Uterus (tissue), 4 donors: ENCODE measurements around the gene ZC2HC1B. TPM values are rescaled to one million over a fixed set of nuclear protein-coding genes. Genes with fewer than 3 reads are reported as not detected.

Experiments used
- DNase-seq, 2 donors: peaks; one replicate each; pipeline ENCODE4 v3.0.0-alpha.2; 2019 to 2020
- H3K27ac ChIP-seq, 2 donors: fragments of 200-600 bp; sonication (generic); 1 replicate in 1 of 2; 2 replicates in 1 of 2; pipeline ENCODE4 v1.5.1; 2016 to 2018
- H3K27me3 ChIP-seq, 2 donors: fragments of 200-600 bp; sonication (generic); one replicate each; pipeline ENCODE4 v1.5.1; 2018 to 2019; ENCODE audit warnings: control low read depth in 1 of 2
- H3K36me3 ChIP-seq, 2 donors: fragments of 200-600 bp; sonication (generic); one replicate each; pipeline ENCODE4 v1.5.1; 2019; ENCODE audit warnings: control low read depth in 1 of 2
- H3K4me1 ChIP-seq, 2 donors: fragments of 200-600 bp; sonication (generic); one replicate each; pipeline ENCODE4 v1.5.1; 2018 to 2019; ENCODE audit warnings: control low read depth in 1 of 2
- H3K4me3 ChIP-seq, 2 donors: fragments of 200-600 bp; sonication (generic); 1 replicate in 1 of 2; 2 replicates in 1 of 2; pipeline ENCODE4 v1.5.1; 2018 to 2019; ENCODE audit warnings: mild to moderate bottlenecking in 1 of 2
- H3K9me3 ChIP-seq, 2 donors: fragments of 200-600 bp; sonication (generic); one replicate each; pipeline ENCODE4 v1.5.1; 2019; ENCODE audit warnings: control low read depth in 1 of 2
- POLR2A ChIP-seq, 2 donors: fragments of 450-650 bp; IDR thresholded peaks; one replicate each; pipeline ENCODE4 v1.6.1; 2016; ENCODE audit warnings: antibody characterized with exemption in 2 of 2, mild to moderate bottlenecking in 1 of 2, moderate library complexity in 1 of 2
- intact Hi-C: fragments of 100-400 bp; cut with DNase I; formaldehyde crosslinking; loops from one replicate; pipeline ENCODE4 v1.15.1; 2023; ENCODE audit warnings: low total_unique reads
- total RNA-seq, 4 donors: library from RNA; depleted of rRNA in 3 of 4; stranded (reverse); fragments of >200 nt in 3 of 4; gene quantifications; one replicate each; pipeline versions ENCODE4 v1.1.0 to v1.2.4, GENCODE V29; 2014 to 2023
- TF ChIP-seq, protein P1 (sequence below), 4 experiments: fragments of 200-600 bp in 2 of 4; fragments of 450-650 bp in 2 of 4; sonication (generic) in 2 of 4; IDR thresholded peaks; one replicate each; pipeline ENCODE4 v1.5.1; 2016 to 2019; ENCODE audit warnings: antibody characterized with exemption in 4 of 4, mild to moderate bottlenecking in 2 of 4, moderate library complexity in 1 of 4
- donor health status: DM: yes; HTN: yes; CAD: no.

Gene ZC2HC1B
- total RNA-seq, 4 donors from 2014 or later, result 0.35 TPM; not detected in 3

DNA sequence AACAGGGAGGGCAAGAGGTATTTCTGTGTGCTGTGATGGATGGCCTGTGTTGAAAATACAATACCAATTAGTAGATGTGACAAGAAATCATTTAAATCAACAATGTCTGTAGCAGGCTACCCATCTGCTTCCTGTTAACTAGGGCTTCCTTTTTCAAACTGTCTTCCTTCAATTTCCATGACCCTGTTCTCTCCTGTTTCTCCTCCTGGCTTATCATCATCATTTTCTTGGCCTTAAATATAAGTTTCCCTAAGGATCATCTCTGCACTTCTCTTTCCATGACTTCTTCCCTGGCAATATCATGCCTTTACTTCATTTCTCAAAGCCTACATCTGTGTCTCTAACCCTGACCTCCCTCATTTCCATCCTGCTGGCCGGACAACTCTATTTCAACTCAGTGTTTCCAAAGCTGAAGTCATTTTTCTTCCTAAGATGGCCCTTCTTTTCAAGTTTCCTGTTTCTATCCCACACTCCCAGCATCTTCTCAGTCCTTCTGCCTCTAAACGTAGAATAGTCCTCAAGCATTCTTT is 18.2 kb downstream of the ZC2HC1B start:
- no peak for DNase-seq
- H3K27me3 ChIP-seq, result no peaks in the 10 kb centered on the region
- no peaks in the 10 kb centered on the region for H3K36me3 ChIP-seq
- intact Hi-C loops, result no loop called here
- no peaks in the 10 kb centered on the region for H3K4me1 ChIP-seq
- H3K27ac ChIP-seq, result no peak overlapping the region
- TF ChIP-seq POLR2A (IDR thresholded peaks at IDR 0.05), result no peak
- peaks cover 0 to 6% of the 10 kb centered on the region in 2 donors for H3K9me3 ChIP-seq
- no peak overlapping the region for H3K4me3 ChIP-seq

DNA sequence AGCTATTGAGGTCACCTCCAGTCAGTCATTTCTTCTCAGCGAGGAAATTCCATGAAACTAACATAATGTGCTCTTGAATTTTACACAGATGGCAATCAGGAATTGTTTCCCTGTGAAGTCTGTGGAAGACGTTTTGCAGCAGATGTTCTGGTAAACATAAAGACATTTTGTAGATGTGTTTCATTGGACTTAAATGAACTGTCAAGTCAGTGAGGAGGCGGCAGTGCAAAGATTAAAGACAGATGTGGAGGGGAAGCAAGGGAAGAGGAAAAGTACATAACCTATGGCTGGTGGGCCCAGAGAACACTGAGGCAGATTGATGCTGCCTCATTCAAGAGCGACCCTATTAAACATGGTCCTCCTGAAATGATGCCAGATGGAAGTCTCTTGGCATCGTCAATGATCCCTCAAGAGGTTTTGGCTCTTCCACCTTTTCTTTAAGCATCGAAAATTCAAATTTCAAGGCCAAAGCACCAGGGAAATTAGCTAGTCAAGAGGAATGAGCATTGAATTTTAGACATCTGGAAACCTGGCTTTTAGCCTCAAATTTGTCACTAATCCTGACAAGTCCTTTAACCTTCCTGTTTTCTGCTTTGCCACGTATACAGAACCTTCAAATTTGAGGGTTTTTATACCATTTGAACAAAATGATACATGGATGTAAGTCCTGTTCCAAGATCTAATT is 20.1 kb downstream of the ZC2HC1B start:
- no peak for DNase-seq

DNA sequence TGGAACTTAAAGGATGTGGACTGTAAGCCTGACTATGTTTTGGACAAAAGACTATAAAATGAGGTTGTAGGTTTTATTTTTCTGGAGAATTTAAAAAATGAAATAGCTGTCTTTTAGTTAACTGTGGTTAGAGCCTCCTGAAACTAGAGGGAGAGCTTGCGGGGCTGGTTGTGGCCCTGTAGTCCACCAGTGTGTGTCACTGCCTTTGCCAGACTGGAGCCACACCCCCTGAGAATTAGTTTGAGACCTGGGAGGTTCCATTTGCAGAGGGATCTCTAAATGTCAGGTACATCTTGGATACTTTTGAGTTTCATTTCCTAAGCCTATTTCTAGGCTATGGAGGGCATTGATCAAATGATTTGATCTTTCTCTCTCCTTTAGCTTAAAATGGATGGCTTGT is 20.8 kb downstream of the ZC2HC1B start:
- H3K4me1 ChIP-seq, result no peaks in the 10 kb centered on the region
- intact Hi-C loops, result no loop called here
- no peak for TF ChIP-seq POLR2A (IDR thresholded peaks at IDR 0.05)
- TF ChIP-seq, protein P1, sequence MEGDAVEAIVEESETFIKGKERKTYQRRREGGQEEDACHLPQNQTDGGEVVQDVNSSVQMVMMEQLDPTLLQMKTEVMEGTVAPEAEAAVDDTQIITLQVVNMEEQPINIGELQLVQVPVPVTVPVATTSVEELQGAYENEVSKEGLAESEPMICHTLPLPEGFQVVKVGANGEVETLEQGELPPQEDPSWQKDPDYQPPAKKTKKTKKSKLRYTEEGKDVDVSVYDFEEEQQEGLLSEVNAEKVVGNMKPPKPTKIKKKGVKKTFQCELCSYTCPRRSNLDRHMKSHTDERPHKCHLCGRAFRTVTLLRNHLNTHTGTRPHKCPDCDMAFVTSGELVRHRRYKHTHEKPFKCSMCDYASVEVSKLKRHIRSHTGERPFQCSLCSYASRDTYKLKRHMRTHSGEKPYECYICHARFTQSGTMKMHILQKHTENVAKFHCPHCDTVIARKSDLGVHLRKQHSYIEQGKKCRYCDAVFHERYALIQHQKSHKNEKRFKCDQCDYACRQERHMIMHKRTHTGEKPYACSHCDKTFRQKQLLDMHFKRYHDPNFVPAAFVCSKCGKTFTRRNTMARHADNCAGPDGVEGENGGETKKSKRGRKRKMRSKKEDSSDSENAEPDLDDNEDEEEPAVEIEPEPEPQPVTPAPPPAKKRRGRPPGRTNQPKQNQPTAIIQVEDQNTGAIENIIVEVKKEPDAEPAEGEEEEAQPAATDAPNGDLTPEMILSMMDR (IDR thresholded peaks at IDR 0.05), result no peak
- H3K27me3 ChIP-seq, result no peaks in the 10 kb centered on the region
- no peak overlapping the region for H3K4me3 ChIP-seq
- no peaks in the 10 kb centered on the region for H3K9me3 ChIP-seq
- DNase-seq, result no peak
- no peaks in the 10 kb centered on the region for H3K36me3 ChIP-seq
- no peak overlapping the region for H3K27ac ChIP-seq

More for the DNA sequence above, 20.1 kb downstream of the ZC2HC1B start:
- Histone ChIP-seq H3K4me1 (no peaks in the 10 kb centered on the region), H3K27me3 (no peaks in the 10 kb centered on the region), H3K4me3 (no peak overlapping the region), H3K27ac (no peak overlapping the region), H3K36me3 (no peaks in the 10 kb centered on the region), H3K9me3 (no peaks in the 10 kb centered on the region)
- no peak for TF ChIP-seq POLR2A (IDR thresholded peaks at IDR 0.05)
- TF ChIP-seq, protein P1 (IDR thresholded peaks at IDR 0.05), result no peak
- intact Hi-C loops, result no loop called here

DNA sequence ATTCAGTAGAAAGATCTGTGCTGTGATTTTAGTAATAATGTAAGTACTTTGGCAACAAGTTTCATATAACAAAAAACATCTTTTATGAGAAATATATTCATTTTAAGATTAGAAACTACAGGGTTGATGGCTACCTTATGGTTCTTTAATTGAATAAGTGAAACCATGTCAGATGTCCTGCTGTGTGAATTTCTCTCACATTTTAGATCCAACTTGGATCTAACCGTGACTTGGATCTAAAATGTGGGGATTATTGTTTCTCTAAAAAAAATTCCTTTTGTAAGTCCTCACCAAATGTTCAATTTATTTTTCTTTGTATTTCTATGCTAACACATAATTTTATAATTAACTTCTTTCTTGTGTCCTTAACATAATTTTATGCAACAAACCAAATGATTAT is 30.4 kb downstream of the ZC2HC1B start:
- no peak for TF ChIP-seq POLR2A (IDR thresholded peaks at IDR 0.05)
- H3K4me3 ChIP-seq, result no peak overlapping the region
- no peaks in the 10 kb centered on the region for H3K4me1 ChIP-seq
- intact Hi-C loops, result no loop called here
- H3K36me3 ChIP-seq, result no peaks in the 10 kb centered on the region
- no peak for DNase-seq
- H3K9me3 ChIP-seq, result no peaks in the 10 kb centered on the region
- no peak overlapping the region for H3K27ac ChIP-seq
- H3K27me3 ChIP-seq, result no peaks in the 10 kb centered on the region

DNA sequence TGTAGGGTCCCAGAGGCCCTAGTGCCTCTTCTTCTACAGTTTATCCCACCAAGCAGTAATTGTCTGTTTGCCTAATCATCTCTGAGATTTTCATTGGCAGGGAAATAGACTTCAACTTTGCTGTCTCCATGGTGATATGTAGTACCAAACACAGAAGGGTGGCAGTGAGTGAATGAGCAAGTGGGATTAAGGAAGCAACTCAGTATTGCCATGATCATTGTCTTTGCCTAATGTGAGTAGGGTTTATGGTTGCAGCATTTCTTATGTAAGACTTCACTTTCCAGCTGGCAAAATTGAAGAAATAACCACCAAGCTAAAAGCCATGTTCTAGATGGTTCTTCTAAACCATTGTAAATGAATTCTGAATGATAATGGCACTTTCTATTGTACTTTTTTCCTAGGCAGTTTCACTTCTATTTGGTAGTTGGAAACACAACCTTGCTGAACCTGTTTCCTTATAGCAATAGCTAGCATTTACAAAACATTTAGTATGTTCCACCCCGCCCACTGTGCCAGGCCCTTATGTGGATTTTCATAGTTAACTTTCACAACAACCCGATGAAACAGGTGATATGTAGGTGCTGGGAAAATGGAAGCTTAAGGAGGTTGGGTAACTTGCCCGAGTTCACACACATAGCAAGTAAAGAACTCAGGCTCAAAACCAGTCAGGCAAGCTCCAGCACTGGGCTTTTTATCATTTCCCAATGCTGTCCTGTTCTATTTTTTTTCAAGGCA is 32.0 kb downstream of the ZC2HC1B start:
- H3K27me3 ChIP-seq, result no peaks in the 10 kb centered on the region
- H3K9me3 ChIP-seq, result no peaks in the 10 kb centered on the region
- H3K4me1 ChIP-seq, result no peaks in the 10 kb centered on the region
- TF ChIP-seq POLR2A (IDR thresholded peaks at IDR 0.05), result no peak
- TF ChIP-seq, protein P1 (IDR thresholded peaks at IDR 0.05), result no peak
- no peak overlapping the region for H3K27ac ChIP-seq
- no peaks in the 10 kb centered on the region for H3K36me3 ChIP-seq
- no peak overlapping the region for H3K4me3 ChIP-seq
- DNase-seq, result no peak
- intact Hi-C loops, result no loop called here

DNA sequence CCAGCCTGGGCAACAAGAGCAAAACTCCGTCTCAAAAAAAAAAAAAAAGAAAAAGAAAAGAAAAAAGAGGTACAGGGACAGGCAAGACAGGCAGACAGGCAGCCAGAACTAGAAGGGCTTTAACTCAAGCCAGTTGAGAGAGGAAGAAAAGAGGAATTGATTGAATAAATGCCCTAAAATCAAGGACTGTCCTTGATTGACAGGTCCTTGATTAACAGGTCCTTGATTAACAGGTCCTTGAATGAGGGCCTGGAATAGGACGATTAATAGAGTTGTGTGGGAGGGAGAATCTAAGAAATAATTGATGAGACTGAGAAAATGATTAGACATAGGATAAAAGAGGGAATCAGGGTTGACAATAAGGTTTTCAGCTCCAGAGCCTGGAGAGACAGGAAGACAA is 36.1 kb downstream of the ZC2HC1B start:
- Histone ChIP-seq H3K4me1 (peaks cover 0 to 11% of the 10 kb centered on the region in 2 donors), H3K9me3 (no peaks in the 10 kb centered on the region), H3K27ac (no peak overlapping the region), H3K27me3 (no peaks in the 10 kb centered on the region), H3K36me3 (no peaks in the 10 kb centered on the region), H3K4me3 (no peak overlapping the region)
- TF ChIP-seq, protein P1 (IDR thresholded peaks at IDR 0.05), result no peak
- no peak for TF ChIP-seq POLR2A (IDR thresholded peaks at IDR 0.05)
- DNase-seq, result no peak
- intact Hi-C loops, result no loop called here
